HG02759 (cell line): ENCODE results near the gene PDZRN4.
"Not testable (repeated sequence)": the region's sequence is repeated elsewhere in the genome, so short reads cannot be mapped to it uniquely, and the experiment has no call there.

ENCODE experiments used
- ATAC-seq: cut with Tn5 transposase; IDR thresholded peaks from one replicate; pipeline ENCODE4 v1.9.1; 2021; ENCODE audit warnings: mild to moderate bottlenecking, moderate library complexity; ENCODE audit not compliant: unreplicated experiment

The PDZRN4 gene

GRCh38 chr12:41548926-41549325 lies 360.8 kb downstream of the PDZRN4 start:
- no peak for ATAC-seq

GRCh38 chr12:41552588-41552987 lies 364.5 kb downstream of the PDZRN4 start:
- ATAC-seq: no peak

- no peak for ATAC-seq
These were observed 368.1 kb downstream of the PDZRN4 start for GRCh38 chr12:41556176-41556575.

- no peak for ATAC-seq
These were observed 369.2 kb downstream of the PDZRN4 start for GRCh38 chr12:41557344-41557743.

- no peak for ATAC-seq
These were observed 370.6 kb downstream of the PDZRN4 start for GRCh38 chr12:41558671-41559070.

GRCh38 chr12:41563051-41563450 lies 374.9 kb downstream of the PDZRN4 start:
- no peak for ATAC-seq

- no peak for ATAC-seq
These were observed 376.7 kb downstream of the PDZRN4 start for GRCh38 chr12:41564816-41565215.

- ATAC-seq: no peak
These were observed 378.6 kb downstream of the PDZRN4 start for GRCh38 chr12:41566703-41567102.

GRCh38 chr12:41573445-41573844 lies 385.3 kb downstream of the PDZRN4 start:
- no peak for ATAC-seq

- ATAC-seq: no peak
These were observed 388.8 kb downstream of the PDZRN4 start for GRCh38 chr12:41576925-41577324.

GRCh38 chr12:41577995-41578394 lies 389.9 kb downstream of the PDZRN4 start:
- ATAC-seq: no peak

GRCh38 chr12:41585784-41586183 lies 397.7 kb downstream of the PDZRN4 start:
- no peak for ATAC-seq

- no peak for ATAC-seq
These were observed 399.5 kb downstream of the PDZRN4 start for GRCh38 chr12:41587574-41587973.

GRCh38 chr12:41589878-41590277 lies 401.8 kb downstream of the PDZRN4 start:
- ATAC-seq: no peak

- no peak for ATAC-seq
These were observed 408.1 kb downstream of the PDZRN4 start for GRCh38 chr12:41596190-41596589.

- ATAC-seq: no peak
These were observed 416.7 kb downstream of the PDZRN4 start for GRCh38 chr12:41604830-41605229.

GRCh38 chr12:41605545-41606305 lies 417.6 kb downstream of the PDZRN4 start:
- ATAC-seq: no peak

GRCh38 chr12:41606468-41607445 lies 418.6 kb downstream of the PDZRN4 start:
- ATAC-seq: no peak

GRCh38 chr12:41612892-41613557 lies 424.9 kb downstream of the PDZRN4 start:
- ATAC-seq: no peak

GRCh38 chr12:41615174-41615573 lies 427.1 kb downstream of the PDZRN4 start:
- not testable (repeated sequence) for ATAC-seq

- no peak for ATAC-seq
These were observed 431.6 kb downstream of the PDZRN4 start for GRCh38 chr12:41619705-41620104.
